SK-N-SH treated with all-trans-retinoic acid at 6 μM for 48 hours (cell line): ENCODE measurements around the gene MTA1.

ENCODE experiments used
- ATAC-seq: fragments of 200-7000 bp; cut with Tn5 transposase; 3 replicates; pipeline ENCODE4 v1.9.1; 2020; ENCODE audit warnings: mild to moderate bottlenecking, moderate library complexity
- ARNTL ChIP-seq: fragments of 450-650 bp; formaldehyde crosslinking; IDR thresholded peaks from 2 replicates; pipeline ENCODE4 v1.5.0; 2020; ENCODE audit warnings: low read depth, mild to moderate bottlenecking, moderate library complexity, borderline replicate concordance
- CREB5 ChIP-seq: fragments of 250-450 bp; sonication (Bioruptor Pico); IDR thresholded peaks from 2 replicates; pipeline ENCODE4 v1.5.1; 2020; ENCODE audit warnings: low read depth, mild to moderate bottlenecking, moderate library complexity
- CSRNP3 ChIP-seq: fragments of 250-450 bp; sonication (Bioruptor Pico); IDR thresholded peaks from 2 replicates; pipeline ENCODE4 v1.5.1; 2021; ENCODE audit warnings: mild to moderate bottlenecking, moderate library complexity
- GLIS3 ChIP-seq: fragments of 250-450 bp; sonication (Bioruptor Pico); IDR thresholded peaks from 2 replicates; pipeline ENCODE4 v1.5.0; 2020; ENCODE audit warnings: mild to moderate bottlenecking, moderate library complexity
- ISL1 ChIP-seq: fragments of 250-450 bp; sonication (Bioruptor Pico); IDR thresholded peaks from 2 replicates; pipeline ENCODE4 v2.1.2; 2022; ENCODE audit warnings: mild to moderate bottlenecking, moderate library complexity
- OSR1 ChIP-seq: fragments of 250-450 bp; sonication (Bioruptor Pico); IDR thresholded peaks from 2 replicates; pipeline ENCODE4 v1.8.0; 2022; ENCODE audit warnings: moderate library complexity, mild to moderate bottlenecking, inconsistent platforms
- PATZ1 ChIP-seq: fragments of 250-450 bp; sonication (Bioruptor Pico); IDR thresholded peaks from 2 replicates; pipeline ENCODE4 v1.8.0; 2020; ENCODE audit warnings: mild to moderate bottlenecking, moderate library complexity, borderline replicate concordance
- POU6F1 ChIP-seq: fragments of 250-450 bp; sonication (Bioruptor Pico); IDR thresholded peaks from 2 replicates; pipeline ENCODE4 v1.8.0; 2021; ENCODE audit warnings: low read depth, mild to moderate bottlenecking, moderate library complexity, borderline replicate concordance
- PPARA ChIP-seq: fragments of 250-450 bp; sonication (Bioruptor Pico); IDR thresholded peaks from 2 replicates; pipeline ENCODE4 v1.5.0; 2020; ENCODE audit warnings: mild to moderate bottlenecking, borderline replicate concordance
- SNAI2 ChIP-seq: fragments of 250-450 bp; sonication (Bioruptor Pico); IDR thresholded peaks from 2 replicates; pipeline ENCODE4 v1.5.0; 2020; ENCODE audit warnings: mild to moderate bottlenecking, moderate library complexity
- TCF4 ChIP-seq: fragments of 250-450 bp; sonication (Bioruptor Pico); IDR thresholded peaks from 2 replicates; pipeline ENCODE4 v1.8.0; 2021; ENCODE audit warnings: mild to moderate bottlenecking, moderate library complexity, borderline replicate concordance
- TOX ChIP-seq: fragments of 250-450 bp; sonication (Bioruptor Pico); IDR thresholded peaks from 2 replicates; pipeline ENCODE4 v1.8.0; 2021; ENCODE audit warnings: mild to moderate bottlenecking, moderate library complexity, borderline replicate concordance
- TSHZ2 ChIP-seq: fragments of 250-450 bp; sonication (Bioruptor Pico); IDR thresholded peaks from 2 replicates; pipeline ENCODE4 v1.5.0; 2020; ENCODE audit warnings: mild to moderate bottlenecking, moderate library complexity
- ZC3H10 ChIP-seq: fragments of 250-450 bp; sonication (Bioruptor Pico); IDR thresholded peaks from 2 replicates; pipeline ENCODE4 v1.5.1; 2021; ENCODE audit warnings: mild to moderate bottlenecking, moderate library complexity
- ZFP3 ChIP-seq: fragments of 250-450 bp; sonication (Bioruptor Pico); IDR thresholded peaks from 2 replicates; pipeline ENCODE4 v1.5.0; 2020; ENCODE audit warnings: mild to moderate bottlenecking, moderate library complexity
- ZFP30 ChIP-seq: fragments of 450-650 bp; formaldehyde crosslinking; IDR thresholded peaks from 2 replicates; pipeline ENCODE4 v1.5.0; 2022; ENCODE audit warnings: mild to moderate bottlenecking, moderate library complexity
- ZNF565 ChIP-seq: fragments of 450-650 bp; formaldehyde crosslinking; conservative IDR thresholded peaks from 2 replicates; pipeline ENCODE4 v1.5.0; 2020; ENCODE audit warnings: low read depth, mild to moderate bottlenecking, moderate library complexity
- ZNF70 ChIP-seq: fragments of 450-650 bp; formaldehyde crosslinking; IDR thresholded peaks from 2 replicates; pipeline ENCODE4 v1.5.0; 2020; ENCODE audit warnings: mild to moderate bottlenecking, moderate library complexity
- ZNF8 ChIP-seq: fragments of 450-650 bp; formaldehyde crosslinking; IDR thresholded peaks from 2 replicates; pipeline ENCODE4 v1.5.0; 2020; ENCODE audit warnings: mild to moderate bottlenecking, moderate library complexity

Gene MTA1

GRCh38 chr14:105482486-105483110, 63.0 kb downstream of the MTA1 start:
- TF ChIP-seq ZNF565 (CRISPR knock-in tag) (no peak), GLIS3 (no peak), ZC3H10 (no peak), ARNTL (CRISPR knock-in tag) (no peak), PPARA (CRISPR knock-in tag) (no peak), CREB5 (CRISPR knock-in tag) (no peak), PATZ1 (CRISPR knock-in tag) (no peak)
- ATAC-seq, result no peak

GRCh38 chr14:105483300-105484068, 63.9 kb downstream of the MTA1 start:
- TF ChIP-seq ZC3H10 (no peak), ISL1 (no peak), ZNF565 (CRISPR knock-in tag) (no peak), ARNTL (CRISPR knock-in tag) (no peak), POU6F1 (CRISPR knock-in tag) (no peak), SNAI2 (CRISPR knock-in tag) (no peak), PATZ1 (CRISPR knock-in tag) (no peak), CSRNP3 (CRISPR knock-in tag) (no peak), GLIS3 (no peak), ZNF8 (CRISPR knock-in tag) (no peak), TOX (no peak), TSHZ2 (CRISPR knock-in tag) (no peak), TCF4 (CRISPR knock-in tag) (no peak), ZFP3 (CRISPR knock-in tag) (no peak), OSR1 (CRISPR knock-in tag) (no peak), ZFP30 (CRISPR knock-in tag) (no peak), ZNF70 (no peak), CREB5 (CRISPR knock-in tag) (no peak), PPARA (CRISPR knock-in tag) (no peak)
- ATAC-seq, result no peak
